Ectodermal cell (in vitro differentiated cells): ENCODE results near the gene AJM1.

Experiments
- H3K27ac ChIP-seq: 2 replicates; pipeline ENCODE4 v1.7.0; 2013; ENCODE audit warnings: mild to moderate bottlenecking, low read depth, low read length; ENCODE audit not compliant: insufficient read depth, poor library complexity, severe bottlenecking
- H3K27me3 ChIP-seq: 2 replicates; pipeline ENCODE4 v1.7.0; 2013; ENCODE audit warnings: mild to moderate bottlenecking, low read length; ENCODE audit not compliant: insufficient read depth, control insufficient read depth, poor library complexity, severe bottlenecking
- H3K36me3 ChIP-seq: one replicate; pipeline ENCODE4 v1.7.0; 2013; ENCODE audit warnings: low read length; ENCODE audit not compliant: control insufficient read depth, insufficient read depth
- H3K4me1 ChIP-seq: one replicate; pipeline ENCODE4 v1.7.0; 2013; ENCODE audit warnings: low read length; ENCODE audit not compliant: control insufficient read depth, insufficient read depth
- H3K4me3 ChIP-seq: 2 replicates; pipeline ENCODE4 v1.7.0; 2013; ENCODE audit warnings: low read depth, low read length, control low read depth; ENCODE audit not compliant: insufficient read depth
- H3K9me3 ChIP-seq: 2 replicates; pipeline ENCODE4 v1.7.0; 2013; ENCODE audit warnings: mild to moderate bottlenecking, low read length, moderate library complexity; ENCODE audit not compliant: control insufficient read depth
- WGBS, 2 experiments: methylation state at CpG; one replicate each; pipeline ENCODE4 v1.1.7; 2013; ENCODE audit warnings: missing lambda C conversion rate in 2 of 2; 5-methylcytosine and 5-hydroxymethylcytosine counted together

AJM1 gene

DNA sequence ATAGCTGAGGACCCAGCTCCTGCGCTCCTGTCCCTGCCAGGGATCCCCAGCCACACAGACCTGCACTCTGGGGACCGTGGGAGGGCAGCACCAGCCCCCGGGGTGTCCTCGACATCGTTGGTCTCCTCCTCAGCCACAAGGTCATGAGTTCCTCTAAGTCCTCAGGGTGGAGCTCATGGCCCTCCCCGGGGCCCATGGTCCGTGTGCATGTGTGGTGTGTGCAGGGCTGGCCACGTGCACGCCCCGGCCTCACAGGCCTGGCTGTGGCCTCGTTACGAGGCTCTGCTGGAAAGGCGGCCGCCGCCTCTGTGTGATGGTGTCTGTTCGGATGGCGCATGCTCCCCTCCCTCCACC, 16.1 kb upstream of the AJM1 start:
- Histone ChIP-seq H3K4me1 (peaks cover under 1% of the 10 kb centered on the region), H3K4me3 (no peak overlapping the region), H3K27ac (no peak overlapping the region), H3K9me3 (no peaks in the 10 kb centered on the region), H3K27me3 (peaks cover 2% of the 10 kb centered on the region), H3K36me3 (peaks cover 28% of the 10 kb centered on the region)
- WGBS, 2 experiments = 94 to 97% methylated on average over 17 of the region's 17 CpGs

DNA sequence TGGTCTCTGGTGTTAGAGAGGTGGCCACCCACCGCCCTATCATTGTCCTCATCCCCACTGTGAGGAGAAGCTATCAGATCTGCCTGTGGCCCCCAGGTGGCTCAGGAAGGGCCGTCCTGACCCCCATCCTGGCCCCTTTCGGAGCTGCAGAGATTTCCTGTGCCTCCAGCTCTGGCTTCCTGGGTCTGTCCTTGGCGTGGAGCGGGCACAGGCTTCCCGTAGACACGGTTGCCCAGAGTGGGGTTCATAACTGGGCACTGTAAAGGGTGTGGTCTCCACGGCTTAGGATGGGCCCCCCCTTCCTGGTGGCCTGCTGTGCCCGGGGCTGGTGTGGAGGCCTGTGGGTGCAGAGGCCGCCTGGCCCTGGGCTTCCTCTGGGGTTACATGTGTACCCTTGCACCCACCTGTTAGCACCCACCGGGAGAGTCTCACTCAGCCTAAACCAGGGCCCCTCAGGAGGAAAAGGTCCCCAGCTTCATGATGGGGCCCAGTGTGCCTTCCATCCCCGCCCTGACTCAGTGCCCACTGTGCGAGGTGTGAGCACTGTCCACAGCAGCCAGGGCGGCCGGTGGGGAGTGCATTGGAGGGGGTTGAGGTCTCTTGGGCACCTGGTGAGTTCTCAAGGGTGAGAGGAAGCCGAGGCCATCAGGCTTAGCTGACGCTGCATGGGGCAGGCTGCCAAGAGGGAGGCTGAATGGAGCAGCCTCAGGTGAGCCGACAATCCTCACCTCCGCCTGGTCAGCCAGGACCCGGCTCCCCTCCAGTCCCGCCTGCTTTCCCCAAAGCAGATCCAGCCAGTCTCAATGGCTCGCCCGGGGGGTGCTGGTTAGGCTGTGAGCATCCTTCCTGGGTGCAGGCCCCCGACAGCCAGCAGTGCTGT, 15.3 kb upstream of the AJM1 start:
- no peak overlapping the region for H3K27ac ChIP-seq
- no peaks in the 10 kb centered on the region for H3K27me3 ChIP-seq
- H3K4me1 ChIP-seq = no peaks in the 10 kb centered on the region
- peaks cover 31% of the 10 kb centered on the region for H3K36me3 ChIP-seq
- WGBS, 2 experiments = 96% methylated on average over 24 of the region's 24 CpGs
- no peak overlapping the region for H3K4me3 ChIP-seq
- H3K9me3 ChIP-seq = no peaks in the 10 kb centered on the region

GRCh38 chr9:136827794-136828473, 14.3 kb upstream of the AJM1 start:
- Histone ChIP-seq H3K27me3 (no peaks in the 10 kb centered on the region), H3K27ac (no peak overlapping the region), H3K4me1 (no peaks in the 10 kb centered on the region), H3K9me3 (no peaks in the 10 kb centered on the region), H3K4me3 (no peak overlapping the region), H3K36me3 (peaks cover 36% of the 10 kb centered on the region)
- WGBS, 2 experiments = 95 to 97% methylated on average over 14 of the region's 14 CpGs

- H3K27me3 ChIP-seq = no peaks in the 10 kb centered on the region
- H3K27ac ChIP-seq = no peak overlapping the region
- no peak overlapping the region for H3K4me3 ChIP-seq
- 95 to 97% methylated on average over 31 of the region's 31 CpGs for WGBS, 2 experiments
- no peaks in the 10 kb centered on the region for H3K4me1 ChIP-seq
- peaks cover 36% of the 10 kb centered on the region for H3K36me3 ChIP-seq
- H3K9me3 ChIP-seq = no peaks in the 10 kb centered on the region
These were observed 13.7 kb upstream of the AJM1 start for GRCh38 chr9:136828474-136829140.

DNA sequence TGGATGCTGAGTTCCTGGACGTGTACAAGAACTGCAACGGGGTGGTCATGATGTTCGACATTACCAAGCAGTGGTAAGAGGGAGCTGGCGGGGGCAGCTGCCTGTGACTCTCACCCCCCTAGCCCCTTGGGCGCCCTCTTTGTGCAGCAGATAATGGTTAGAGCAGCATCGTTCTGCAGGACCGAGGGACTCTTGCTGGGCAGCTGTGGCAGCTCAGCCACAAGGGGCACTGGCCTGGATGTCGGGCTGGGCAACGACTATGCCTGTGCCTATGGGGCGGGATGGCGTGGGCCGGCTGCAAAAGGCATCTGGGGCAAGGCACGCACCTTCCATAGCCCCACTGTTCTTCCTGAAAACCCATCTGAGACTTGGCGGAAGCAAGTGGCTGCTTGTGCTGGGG, 12.9 kb upstream of the AJM1 start:
- Histone ChIP-seq H3K27me3 (no peaks in the 10 kb centered on the region), H3K9me3 (no peaks in the 10 kb centered on the region), H3K4me3 (no peak overlapping the region), H3K27ac (no peak overlapping the region), H3K4me1 (no peaks in the 10 kb centered on the region), H3K36me3 (peaks cover 30% of the 10 kb centered on the region)
- 94 to 96% methylated on average over 14 of the region's 14 CpGs for WGBS, 2 experiments

GRCh38 chr9:136829981-136830885, 12.0 kb upstream of the AJM1 start:
- Histone ChIP-seq H3K27ac (no peak overlapping the region), H3K4me3 (no peak overlapping the region), H3K4me1 (no peaks in the 10 kb centered on the region), H3K36me3 (peaks cover 30% of the 10 kb centered on the region), H3K9me3 (no peaks in the 10 kb centered on the region), H3K27me3 (no peaks in the 10 kb centered on the region)
- WGBS, 2 experiments = 94 to 95% methylated on average over 41 of the region's 41 CpGs

- H3K27me3 ChIP-seq = no peaks in the 10 kb centered on the region
- no peak overlapping the region for H3K27ac ChIP-seq
- H3K4me1 ChIP-seq = no peaks in the 10 kb centered on the region
- WGBS, 2 experiments = 96 to 97% methylated on average over 30 of the region's 30 CpGs
- peaks cover 32% of the 10 kb centered on the region for H3K36me3 ChIP-seq
- no peaks in the 10 kb centered on the region for H3K9me3 ChIP-seq
- no peak overlapping the region for H3K4me3 ChIP-seq
These were observed 11.1 kb upstream of the AJM1 start for GRCh38 chr9:136831002-136831719.

DNA sequence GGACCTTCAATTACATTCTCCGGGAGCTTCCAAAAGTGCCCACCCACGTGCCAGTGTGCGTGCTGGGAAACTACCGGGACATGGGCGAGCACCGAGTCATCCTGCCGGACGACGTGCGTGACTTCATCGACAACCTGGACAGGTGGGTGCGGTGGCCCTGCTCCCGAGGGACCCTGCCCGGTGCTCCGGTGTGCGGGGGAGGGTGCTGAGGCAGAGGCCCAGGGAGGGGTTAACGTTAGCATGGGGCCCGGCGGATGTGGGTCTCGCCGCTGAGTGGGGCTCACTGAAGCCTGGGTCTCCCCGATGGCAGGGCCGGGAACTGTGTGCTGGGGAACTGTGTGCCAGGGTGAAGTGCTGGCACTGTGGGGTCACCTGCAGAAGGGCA, 10.6 kb upstream of the AJM1 start:
- H3K9me3 ChIP-seq = no peaks in the 10 kb centered on the region
- H3K4me1 ChIP-seq = no peaks in the 10 kb centered on the region
- 96% methylated on average over 23 of the region's 23 CpGs for WGBS, 2 experiments
- H3K4me3 ChIP-seq = no peak overlapping the region
- H3K27me3 ChIP-seq = no peaks in the 10 kb centered on the region
- peaks cover 32% of the 10 kb centered on the region for H3K36me3 ChIP-seq
- no peak overlapping the region for H3K27ac ChIP-seq

- Histone ChIP-seq H3K27ac (no peak overlapping the region), H3K36me3 (peaks cover 32% of the 10 kb centered on the region), H3K27me3 (no peaks in the 10 kb centered on the region), H3K4me1 (no peaks in the 10 kb centered on the region), H3K4me3 (no peak overlapping the region), H3K9me3 (no peaks in the 10 kb centered on the region)
- 95 to 96% methylated on average over 9 of the region's 9 CpGs for WGBS, 2 experiments
These were observed 9.7 kb upstream of the AJM1 start for GRCh38 chr9:136832581-136832980.
